Smooth muscle cell (in vitro differentiated cells): ENCODE results near the gene NOL6. TPM values are rescaled to one million over a fixed set of nuclear protein-coding genes. Genes with fewer than 3 reads are reported as not detected.

ENCODE experiments used
- DNase-seq: peaks from one replicate; lab custom pipeline; 2025; ENCODE audit not compliant: unreplicated experiment; lab: John Stamatoyannopoulos, UW
- H2AFZ ChIP-seq: fragments of 200-600 bp; sonication (generic); 2 replicates; pipeline ENCODE4 v1.6.0; 2016; ENCODE audit warnings: antibody characterized with exemption, low read depth, mild to moderate bottlenecking
- H3F3A ChIP-seq: fragments of 200-600 bp; sonication (generic); 2 replicates; pipeline ENCODE4 v1.6.0; 2017; ENCODE audit warnings: antibody characterized with exemption, low read depth
- H3K27ac ChIP-seq: fragments of 200-600 bp; sonication (generic); 2 replicates; pipeline ENCODE4 v1.5.1; 2016; ENCODE audit warnings: low read depth, mild to moderate bottlenecking
- H3K27me3 ChIP-seq: fragments of 200-600 bp; sonication (generic); 2 replicates; pipeline ENCODE4 v1.6.1; 2016; ENCODE audit warnings: low read depth, mild to moderate bottlenecking
- H3K36me3 ChIP-seq: fragments of 200-600 bp; sonication (generic); 2 replicates; pipeline ENCODE4 v1.5.1; 2016; ENCODE audit warnings: low read depth
- H3K4me1 ChIP-seq: fragments of 200-600 bp; sonication (generic); 2 replicates; pipeline ENCODE4 v1.5.1; 2016; ENCODE audit warnings: low read depth
- H3K4me2 ChIP-seq: fragments of 200-600 bp; sonication (generic); 2 replicates; pipeline ENCODE4 v1.6.0; 2016; ENCODE audit warnings: mild to moderate bottlenecking
- H3K4me3 ChIP-seq: fragments of 200-600 bp; sonication (generic); 2 replicates; pipeline ENCODE4 v1.5.1; 2016; ENCODE audit warnings: mild to moderate bottlenecking
- H3K79me2 ChIP-seq: fragments of 200-600 bp; sonication (generic); 2 replicates; pipeline ENCODE4 v1.6.0; 2016; ENCODE audit warnings: low read depth, mild to moderate bottlenecking
- H3K9ac ChIP-seq: fragments of 200-600 bp; sonication (generic); 2 replicates; pipeline ENCODE4 v1.6.0; 2016; ENCODE audit warnings: low read depth
- H3K9me3 ChIP-seq: fragments of 200-600 bp; sonication (generic); replicated peaks from 2 replicates; pipeline ENCODE4 v1.5.1; 2016; ENCODE audit warnings: low read depth
- H4K20me1 ChIP-seq: fragments of 200-600 bp; sonication (generic); 2 replicates; pipeline ENCODE4 v1.6.0; 2016; ENCODE audit warnings: low read depth
- CTCF ChIP-seq: fragments of 200-600 bp; sonication (generic); IDR thresholded peaks from 2 replicates; pipeline ENCODE4 v1.5.1; 2017; ENCODE audit warnings: borderline replicate concordance, mild to moderate bottlenecking, antibody characterized with exemption; ENCODE audit not compliant: insufficient read depth, poor library complexity, severe bottlenecking
- WGBS: methylation state at CpG from one replicate; pipeline ENCODE4 v1.1.7; 2016; ENCODE audit warnings: low lambda C conversion rate; 5-methylcytosine and 5-hydroxymethylcytosine counted together
- polyA plus RNA-seq: library from polyadenylated mRNA; unstranded; fragments of >200 nt; fragmentation: Nextera tagmentation; extraction: Ambion mirVana; gene quantifications from 2 replicates; pipeline ENCODE4 v1.2.1, GENCODE V29; 2016
- total RNA-seq: library from RNA; depleted of rRNA; stranded (reverse); fragments of >200 nt; gene quantifications from 2 replicates; pipeline ENCODE4 v1.2.3, GENCODE V29; 2014

NOL6 gene
- total and polyA plus RNA-seq, 2 experiments from 2014 or later = 23.0 to 23.4 TPM

DNA sequence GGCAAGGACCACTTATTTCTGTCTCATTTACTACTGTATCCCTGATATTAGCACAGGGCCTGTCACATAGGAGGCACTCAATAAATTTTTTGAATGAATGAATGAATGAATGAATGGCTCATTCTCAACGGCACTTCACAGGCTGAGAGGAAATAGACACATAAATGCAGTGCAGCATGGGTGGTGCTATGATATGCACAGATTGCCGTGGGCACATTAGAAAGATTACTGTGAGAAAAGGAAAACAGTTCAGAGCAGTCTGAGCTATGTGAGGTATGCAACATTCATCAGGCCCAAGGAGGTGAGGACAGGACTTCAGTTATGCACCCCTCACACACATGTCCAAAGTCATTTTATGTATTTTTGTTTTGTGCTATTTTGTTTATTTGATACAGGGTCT, 6.4 kb upstream of the NOL6 start:
- Histone ChIP-seq H3K27ac (no peak overlapping the region), H3K4me3 (no peak overlapping the region), H2AFZ (no peak overlapping the region), H3K36me3 (no peaks in the 10 kb centered on the region), H3K4me2 (no peak overlapping the region), H3K27me3 (no peaks in the 10 kb centered on the region), H3K9ac (no peak overlapping the region), H3F3A (no peaks in the 10 kb centered on the region), H3K79me2 (no peaks in the 10 kb centered on the region), H4K20me1 (no peaks in the 10 kb centered on the region), H3K9me3 (no peaks in the 10 kb centered on the region), H3K4me1 (no peaks in the 10 kb centered on the region)
- 85% methylated on average over 2 of the region's 2 CpGs for WGBS
- no peak for TF ChIP-seq CTCF
- DNase-seq = no peak

GRCh38 chr9:33476503-33476902, 2.8 kb upstream of the NOL6 start:
- H3K36me3 ChIP-seq = no peaks in the 10 kb centered on the region
- DNase-seq = no peak
- peaks cover 13% of the 10 kb centered on the region for H3K4me1 ChIP-seq
- no peaks in the 10 kb centered on the region for H4K20me1 ChIP-seq
- no peak for TF ChIP-seq CTCF
- no peak overlapping the region for H3K9ac ChIP-seq
- peaks cover 17% of the 10 kb centered on the region for H3K79me2 ChIP-seq
- H3K4me2 ChIP-seq = no peak overlapping the region
- WGBS = 94% methylated on average over 10 of the region's 10 CpGs
- H3K27ac ChIP-seq = no peak overlapping the region
- H3F3A ChIP-seq = no peaks in the 10 kb centered on the region
- no peak overlapping the region for H3K4me3 ChIP-seq
- H2AFZ ChIP-seq = no peak overlapping the region
- H3K9me3 ChIP-seq = no peaks in the 10 kb centered on the region
- no peaks in the 10 kb centered on the region for H3K27me3 ChIP-seq

GRCh38 chr9:33475357-33475756, 1.6 kb upstream of the NOL6 start:
- Histone ChIP-seq H3K4me3 (no peak overlapping the region), H2AFZ (no peak overlapping the region), H3F3A (no peaks in the 10 kb centered on the region), H3K27ac (no peak overlapping the region), H3K27me3 (no peaks in the 10 kb centered on the region), H3K9ac (no peak overlapping the region), H3K4me2 (no peak overlapping the region), H3K36me3 (no peaks in the 10 kb centered on the region), H3K4me1 (peaks cover 13% of the 10 kb centered on the region), H4K20me1 (no peaks in the 10 kb centered on the region), H3K9me3 (no peaks in the 10 kb centered on the region), H3K79me2 (peaks cover 21% of the 10 kb centered on the region)
- 88% methylated on average over 1 of the region's 1 CpG for WGBS
- no peak for DNase-seq
- TF ChIP-seq CTCF = no peak

- peaks cover 13% of the 10 kb centered on the region for H3K4me1 ChIP-seq
- TF ChIP-seq CTCF = no peak
- 16% methylated on average over 18 of the region's 18 CpGs for WGBS
- H3K79me2 ChIP-seq = peaks cover 21% of the 10 kb centered on the region
- H3K4me3 ChIP-seq = peak overlapping the region; percentile 86
- H3K4me2 ChIP-seq = peak overlapping the region; percentile 97
- H3K9ac ChIP-seq = peak overlapping the region; percentile 59
- H3K36me3 ChIP-seq = no peaks in the 10 kb centered on the region
- H4K20me1 ChIP-seq = no peaks in the 10 kb centered on the region
- DNase-seq = no peak
- H3F3A ChIP-seq = no peaks in the 10 kb centered on the region
- H3K9me3 ChIP-seq = no peaks in the 10 kb centered on the region
- peak overlapping the region; percentile 67 for H2AFZ ChIP-seq
- no peaks in the 10 kb centered on the region for H3K27me3 ChIP-seq
- H3K27ac ChIP-seq = peak overlapping the region; percentile 38
These were observed 676 bp downstream of the NOL6 start for GRCh38 chr9:33472881-33473615.
